ENCODE data around the gene KCNQ1OT1. TPM values are rescaled to one million over a fixed set of nuclear protein-coding genes. Genes with fewer than 3 reads are reported as not detected.

The KCNQ1OT1 gene
- total and polyA plus RNA-seq, 2 of the 4 experiments (the other 2 are of a cell fraction): 0.14 to 2.0 TPM

GRCh38 chr11:2688381-2689231 lies 11.2 kb downstream of the KCNQ1OT1 start (continued):
- TF ChIP-seq RCOR1 (IDR thresholded peaks at IDR 0.05; ENCODE audit: insufficient replicate concordance, low read length): no peak

DNA sequence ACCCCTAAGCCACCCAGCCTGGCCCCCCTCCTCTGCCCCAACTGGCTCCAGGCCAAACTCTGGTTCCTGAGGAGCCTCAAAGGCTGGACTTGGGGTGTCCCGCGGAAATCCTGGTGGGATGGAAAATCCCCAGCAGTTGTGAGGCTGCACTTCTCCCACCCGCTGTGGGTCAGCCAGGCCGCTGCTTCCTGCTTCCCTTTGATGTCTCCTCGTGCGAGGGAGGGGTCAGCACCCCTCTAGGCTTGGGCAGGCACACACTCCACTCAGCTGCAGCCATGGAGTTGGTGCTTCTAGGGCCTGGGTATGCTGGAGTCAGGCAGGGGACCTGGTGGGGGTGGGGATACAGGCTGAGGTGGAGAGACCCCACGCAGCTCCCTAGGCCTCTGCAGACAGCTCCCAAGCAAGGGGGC lies 12.0 kb downstream of the KCNQ1OT1 start:
- no peak for ATAC-seq (ENCODE audit: low read depth)
- in situ Hi-C loops (cut with MboI; ENCODE audit: low sequenced_read_pairs) (no loop called here), dilution Hi-C loops (cut with HindIII; ENCODE audit: low sequenced_read_pairs, unreplicated experiment) (no loop called here), intact Hi-C loops (cut with micrococcal nuclease) (no loop called here)
- no peaks in the 10 kb centered on the region for H3K9me3 ChIP-seq (ENCODE audit: control insufficient read depth, insufficient read depth, low read length)
- no peak overlapping the region for H2AK9ac ChIP-seq (replicated peaks; ENCODE audit: low read depth, low read length, poor library complexity)
- H4K20me1 ChIP-seq (ENCODE audit: insufficient read depth, low read length): peaks cover 100% of the 10 kb centered on the region
- H3K4me1 ChIP-seq (ENCODE audit: control insufficient read depth, insufficient read depth, low read length): peaks cover 1% of the 10 kb centered on the region; the same call in 1 of the 2 replicates
- H3K4me3 ChIP-seq (ENCODE audit: insufficient read depth, low read depth, low read length): no peak overlapping the region
- H2BK20ac ChIP-seq (ENCODE audit: low read depth, low read length): no peak overlapping the region
- H2BK5ac ChIP-seq (ENCODE audit: low read depth, low read length, poor library complexity, severe bottlenecking): no peak overlapping the region
- H3K18ac ChIP-seq (ENCODE audit: low read depth, low read length): no peak overlapping the region
- H3K56ac ChIP-seq (ENCODE audit: extremely low read depth, insufficient read depth, low read length): no peak overlapping the region
- no peak overlapping the region for H4K5ac ChIP-seq (ENCODE audit: low read depth, low read length)
- no peak overlapping the region for H3K4me2 ChIP-seq (ENCODE audit: low read depth, low read length)
- H4K91ac ChIP-seq (ENCODE audit: insufficient read depth, low read depth, low read length): no peak overlapping the region
- peaks cover 0 to 89% of the 10 kb centered on the region in 2 experiments; a peak in 2 of 4 replicates for H3K79me1 ChIP-seq (ENCODE audit: low read depth in 1 of 2, low read length in 2 of 2)
- H2BK15ac ChIP-seq (ENCODE audit: low read depth, low read length): no peak overlapping the region
- no peak overlapping the region for H2AK5ac ChIP-seq (ENCODE audit: low read depth, low read length)
- no peak overlapping the region for H2AFZ ChIP-seq (replicated peaks; ENCODE audit: low read length, poor library complexity)
- H3K23ac ChIP-seq (ENCODE audit: low read depth, low read length): no peak overlapping the region
- H3K4ac ChIP-seq (ENCODE audit: low read depth, low read length): no peak overlapping the region
- H3K36me3 ChIP-seq (ENCODE audit: control insufficient read depth, insufficient read depth, low read length): peaks cover 11% of the 10 kb centered on the region; the same call in 1 of the 2 replicates
- H3K9ac ChIP-seq (ENCODE audit: low read depth, low read length): no peak overlapping the region
- H4K8ac ChIP-seq (ENCODE audit: low read depth in 2 of 2, low read length in 2 of 2): no peak overlapping the region
- BruUV-seq (replicated peaks): no TSS peak
- no peaks in the 10 kb centered on the region; the same call in 1 of the 2 replicates for H3K27me3 ChIP-seq (ENCODE audit: control insufficient read depth, insufficient read depth, low read length)
- peaks cover 17% of the 10 kb centered on the region for H3K9me1 ChIP-seq (ENCODE audit: insufficient read depth, low read length)
- ChIA-PET POLR2A (ENCODE audit: unreplicated experiment) (no interaction called here), CTCF (no interaction called here)
- H2BK120ac ChIP-seq (ENCODE audit: low read depth, low read length): no peak overlapping the region
- 20% methylated on average over 1 of the region's 7 CpGs; no CpG with 5 or more reads in 1 of the 2 experiments for WGBS, 2 experiments (ENCODE audit: extremely low coverage in 2 of 2, insufficient read length in 1 of 2)
- H3K27ac ChIP-seq (ENCODE audit: insufficient read depth, low read length): no peak overlapping the region
- no peak overlapping the region for H3K14ac ChIP-seq (replicated peaks; ENCODE audit: low read depth, low read length)
- DNase-seq: no peak
- TF ChIP-seq ELK1 (IDR thresholded peaks at IDR 0.05; ENCODE audit: borderline replicate concordance, low read depth, low read length) (no peak), FOS (IDR thresholded peaks at IDR 0.05; ENCODE audit: low read depth, low read length) (no peak), MAZ (IDR thresholded peaks at IDR 0.05; ENCODE audit: borderline replicate concordance, low read depth, low read length) (no peak), RCOR1 (IDR thresholded peaks at IDR 0.05; ENCODE audit: insufficient replicate concordance, low read length) (no peak), MXI1 (IDR thresholded peaks at IDR 0.05; ENCODE audit: borderline replicate concordance, low read depth, low read length) (no peak), CEBPB (IDR thresholded peaks at IDR 0.05; ENCODE audit: low read depth, low read length) (no peak), SMC3 (IDR thresholded peaks at IDR 0.05; ENCODE audit: low read depth, low read length) (no peak), RFX5 (IDR thresholded peaks at IDR 0.05; ENCODE audit: low read depth, low read length) (no peak), POLR2A (IDR thresholded peaks at IDR 0.05; ENCODE audit: low read depth, low read length) (no peak), NFE2L2 (IDR thresholded peaks at IDR 0.05; ENCODE audit: low read depth, low read length) (no peak)
- TF ChIP-seq, protein P1, sequence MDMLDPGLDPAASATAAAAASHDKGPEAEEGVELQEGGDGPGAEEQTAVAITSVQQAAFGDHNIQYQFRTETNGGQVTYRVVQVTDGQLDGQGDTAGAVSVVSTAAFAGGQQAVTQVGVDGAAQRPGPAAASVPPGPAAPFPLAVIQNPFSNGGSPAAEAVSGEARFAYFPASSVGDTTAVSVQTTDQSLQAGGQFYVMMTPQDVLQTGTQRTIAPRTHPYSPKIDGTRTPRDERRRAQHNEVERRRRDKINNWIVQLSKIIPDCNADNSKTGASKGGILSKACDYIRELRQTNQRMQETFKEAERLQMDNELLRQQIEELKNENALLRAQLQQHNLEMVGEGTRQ (IDR thresholded peaks at IDR 0.05; ENCODE audit: low read depth, low read length): no peak
- TF ChIP-seq, protein P2, sequence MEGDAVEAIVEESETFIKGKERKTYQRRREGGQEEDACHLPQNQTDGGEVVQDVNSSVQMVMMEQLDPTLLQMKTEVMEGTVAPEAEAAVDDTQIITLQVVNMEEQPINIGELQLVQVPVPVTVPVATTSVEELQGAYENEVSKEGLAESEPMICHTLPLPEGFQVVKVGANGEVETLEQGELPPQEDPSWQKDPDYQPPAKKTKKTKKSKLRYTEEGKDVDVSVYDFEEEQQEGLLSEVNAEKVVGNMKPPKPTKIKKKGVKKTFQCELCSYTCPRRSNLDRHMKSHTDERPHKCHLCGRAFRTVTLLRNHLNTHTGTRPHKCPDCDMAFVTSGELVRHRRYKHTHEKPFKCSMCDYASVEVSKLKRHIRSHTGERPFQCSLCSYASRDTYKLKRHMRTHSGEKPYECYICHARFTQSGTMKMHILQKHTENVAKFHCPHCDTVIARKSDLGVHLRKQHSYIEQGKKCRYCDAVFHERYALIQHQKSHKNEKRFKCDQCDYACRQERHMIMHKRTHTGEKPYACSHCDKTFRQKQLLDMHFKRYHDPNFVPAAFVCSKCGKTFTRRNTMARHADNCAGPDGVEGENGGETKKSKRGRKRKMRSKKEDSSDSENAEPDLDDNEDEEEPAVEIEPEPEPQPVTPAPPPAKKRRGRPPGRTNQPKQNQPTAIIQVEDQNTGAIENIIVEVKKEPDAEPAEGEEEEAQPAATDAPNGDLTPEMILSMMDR (conservative IDR thresholded peaks at IDR 0.05; ENCODE audit: low read depth, low read length): no peak
